ENCODE measurements around the gene JMJD1C. TPM values are rescaled to one million over a fixed set of nuclear protein-coding genes. Genes with fewer than 3 reads are reported as not detected.
A peak's percentile ranks its signal among the peaks of the same experiment; 100 is the strongest.

JMJD1C gene
- total RNA-seq, 2 experiments from 2014 or later = 42.6 to 47.3 TPM

GRCh38 chr10:63257778-63258177 lies 208.0 kb downstream of the JMJD1C start:
- ChIA-PET POLR2A (no interaction called here), CTCF (interaction anchor here (0.7 to 1.2 kb wide), 4 partner anchors 9 to 228 kb away, joined by 3 to 4 read pairs (median 3); no protein-coding TSS in a partner anchor)
- Mint-ChIP-seq H3K9me3 (no peaks in the 10 kb centered on the region), H3K36me3 (peaks cover 30% of the 10 kb centered on the region), H3K27me3 (no peaks in the 10 kb centered on the region), H3K4me1 (ENCODE audit: low read depth) (peaks cover 80% of the 10 kb centered on the region), H3K27ac (no peak overlapping the region), H3K4me3 (no peak overlapping the region)
- intact Hi-C loops (cut with micrococcal nuclease) = loop anchor here (2.0 kb wide), 1 partner anchor 17 kb away; no protein-coding TSS in a partner anchor
- DNase-seq = no peak

- ChIA-PET POLR2A (interaction anchor here (2.0 to 2.1 kb wide), 2 partner anchors 9 to 11 kb away, joined by 6 to 7 read pairs; no protein-coding TSS in a partner anchor), CTCF (interaction anchor here (0.6 to 2.0 kb wide), 4 partner anchors 39 to 462 kb away, joined by 3 to 4 read pairs (median 4); no protein-coding TSS in a partner anchor)
- intact Hi-C loops (cut with micrococcal nuclease) = no loop called here
- Mint-ChIP-seq H3K4me3 (no peak overlapping the region), H3K4me1 (ENCODE audit: low read depth) (peaks cover 79% of the 10 kb centered on the region), H3K36me3 (peaks cover 25% of the 10 kb centered on the region), H3K27me3 (no peaks in the 10 kb centered on the region), H3K9me3 (no peaks in the 10 kb centered on the region), H3K27ac (no peak overlapping the region)
- no peak for DNase-seq
These were observed 209.6 kb downstream of the JMJD1C start for GRCh38 chr10:63256009-63256773.

GRCh38 chr10:63255316-63255715 lies 210.5 kb downstream of the JMJD1C start:
- DNase-seq = no peak
- Mint-ChIP-seq H3K27me3 (no peaks in the 10 kb centered on the region), H3K27ac (no peak overlapping the region), H3K36me3 (peaks cover 25% of the 10 kb centered on the region), H3K9me3 (no peaks in the 10 kb centered on the region), H3K4me1 (ENCODE audit: low read depth) (peaks cover 74% of the 10 kb centered on the region), H3K4me3 (no peak overlapping the region)
- CTCF ChIA-PET = interaction anchor here (0.6 to 2.0 kb wide), 3 partner anchors 38 to 231 kb away, joined by 4 to 5 read pairs (median 4); no protein-coding TSS in a partner anchor
- intact Hi-C loops (cut with micrococcal nuclease) = no loop called here
- POLR2A ChIA-PET = interaction anchor here (1.7 to 2.1 kb wide), 3 partner anchors 10 to 14 kb away, joined by 5 to 7 read pairs (median 6); no protein-coding TSS in a partner anchor

- Mint-ChIP-seq H3K27me3 (no peaks in the 10 kb centered on the region), H3K27ac (no peak overlapping the region), H3K4me1 (ENCODE audit: low read depth) (peaks cover 51% of the 10 kb centered on the region), H3K36me3 (peaks cover 20% of the 10 kb centered on the region), H3K9me3 (no peaks in the 10 kb centered on the region), H3K4me3 (no peak overlapping the region)
- ChIA-PET CTCF (interaction anchor here (1.0 kb wide), 1 partner anchor 9 kb away, joined by 3 read pairs; no protein-coding TSS in a partner anchor), POLR2A (no interaction called here)
- DNase-seq = no peak
- intact Hi-C loops (cut with micrococcal nuclease) = no loop called here
These were observed 212.7 kb downstream of the JMJD1C start for GRCh38 chr10:63253040-63253439.

GRCh38 chr10:63252095-63252762 lies 213.5 kb downstream of the JMJD1C start:
- intact Hi-C loops (cut with micrococcal nuclease) = no loop called here
- H3K36me3 Mint-ChIP-seq = peaks cover 18% of the 10 kb centered on the region
- H3K27me3 Mint-ChIP-seq = no peaks in the 10 kb centered on the region
- no peak overlapping the region for H3K4me3 Mint-ChIP-seq
- DNase-seq = no peak
- peaks cover 47% of the 10 kb centered on the region for H3K4me1 Mint-ChIP-seq (ENCODE audit: low read depth)
- POLR2A ChIA-PET = no interaction called here
- CTCF ChIA-PET = interaction anchor here (1.0 kb wide), 1 partner anchor 10 kb away, joined by 3 read pairs; no protein-coding TSS in a partner anchor
- H3K27ac Mint-ChIP-seq = no peak overlapping the region
- H3K9me3 Mint-ChIP-seq = no peaks in the 10 kb centered on the region

- no peak for DNase-seq
- Mint-ChIP-seq H3K9me3 (peaks cover 11% of the 10 kb centered on the region), H3K4me3 (no peak overlapping the region), H3K27me3 (no peaks in the 10 kb centered on the region), H3K4me1 (ENCODE audit: low read depth) (peaks cover 46% of the 10 kb centered on the region), H3K36me3 (peaks cover 25% of the 10 kb centered on the region), H3K27ac (no peak overlapping the region)
- intact Hi-C loops (cut with micrococcal nuclease) = no loop called here
- POLR2A ChIA-PET = no interaction called here
- CTCF ChIA-PET = no interaction called here
These were observed 215.7 kb downstream of the JMJD1C start for GRCh38 chr10:63250032-63250431.

GRCh38 chr10:63247771-63248170 lies 218.0 kb downstream of the JMJD1C start:
- CTCF ChIA-PET = no interaction called here
- Mint-ChIP-seq H3K4me1 (ENCODE audit: low read depth) (peaks cover 47% of the 10 kb centered on the region), H3K27ac (no peak overlapping the region), H3K9me3 (peaks cover 11% of the 10 kb centered on the region), H3K27me3 (no peaks in the 10 kb centered on the region), H3K4me3 (no peak overlapping the region), H3K36me3 (peaks cover 23% of the 10 kb centered on the region)
- POLR2A ChIA-PET = no interaction called here
- DNase-seq = no peak
- intact Hi-C loops (cut with micrococcal nuclease) = no loop called here

GRCh38 chr10:63246356-63246755 lies 219.4 kb downstream of the JMJD1C start:
- peaks cover 48% of the 10 kb centered on the region for H3K4me1 Mint-ChIP-seq (ENCODE audit: low read depth)
- ChIA-PET CTCF (interaction anchor here (1.3 kb wide), 1 partner anchor 474 kb away, joined by 3 read pairs; no protein-coding TSS in a partner anchor), POLR2A (no interaction called here)
- H3K9me3 Mint-ChIP-seq = peaks cover 11% of the 10 kb centered on the region
- DNase-seq = no peak
- intact Hi-C loops (cut with micrococcal nuclease) = no loop called here
- H3K36me3 Mint-ChIP-seq = peaks cover 22% of the 10 kb centered on the region
- no peak overlapping the region for H3K27ac Mint-ChIP-seq
- H3K4me3 Mint-ChIP-seq = no peak overlapping the region
- H3K27me3 Mint-ChIP-seq = no peaks in the 10 kb centered on the region

GRCh38 chr10:63241841-63242281 lies 223.9 kb downstream of the JMJD1C start:
- H3K27ac Mint-ChIP-seq = peak overlapping the region; percentile 73
- H3K36me3 Mint-ChIP-seq = peaks cover 15% of the 10 kb centered on the region
- DNase-seq = no peak
- H3K27me3 Mint-ChIP-seq = no peaks in the 10 kb centered on the region
- peaks cover 11% of the 10 kb centered on the region for H3K9me3 Mint-ChIP-seq
- ChIA-PET POLR2A (interaction anchor here (0.6 to 1.7 kb wide), 2 partner anchors 27 to 203 kb away, joined by 4 to 7 read pairs; no protein-coding TSS in a partner anchor), CTCF (interaction anchor here (1.6 kb wide), 1 partner anchor 387 kb away, joined by 4 read pairs; no protein-coding TSS in a partner anchor)
- peak overlapping the region; percentile 24 for H3K4me3 Mint-ChIP-seq
- H3K4me1 Mint-ChIP-seq (ENCODE audit: low read depth) = peaks cover 74% of the 10 kb centered on the region
- intact Hi-C loops (cut with micrococcal nuclease) = loop anchor here (2.0 kb wide), 1 partner anchor 17 kb away; no protein-coding TSS in a partner anchor

GRCh38 chr10:63240807-63241206 lies 225.0 kb downstream of the JMJD1C start:
- Mint-ChIP-seq H3K4me3 (no peak overlapping the region), H3K9me3 (peaks cover 6% of the 10 kb centered on the region), H3K4me1 (ENCODE audit: low read depth) (peaks cover 72% of the 10 kb centered on the region), H3K36me3 (peaks cover 9% of the 10 kb centered on the region), H3K27me3 (no peaks in the 10 kb centered on the region), H3K27ac (peak overlapping the region; percentile 20)
- POLR2A ChIA-PET = interaction anchor here (1.7 kb wide), 1 partner anchor 28 kb away, joined by 7 read pairs; no protein-coding TSS in a partner anchor
- DNase-seq = no peak
- CTCF ChIA-PET = interaction anchor here (1.6 kb wide), 1 partner anchor 388 kb away, joined by 4 read pairs; no protein-coding TSS in a partner anchor
- intact Hi-C loops (cut with micrococcal nuclease) = loop anchor here (2.0 kb wide), 1 partner anchor 18 kb away; no protein-coding TSS in a partner anchor

GRCh38 chr10:63238501-63238900 lies 227.3 kb downstream of the JMJD1C start:
- ChIA-PET POLR2A (interaction anchor here (1.2 kb wide), 1 partner anchor 13 kb away, joined by 5 read pairs; no protein-coding TSS in a partner anchor), CTCF (no interaction called here)
- Mint-ChIP-seq H3K9me3 (no peaks in the 10 kb centered on the region), H3K36me3 (peaks cover 4% of the 10 kb centered on the region), H3K4me3 (no peak overlapping the region), H3K27me3 (no peaks in the 10 kb centered on the region), H3K27ac (no peak overlapping the region), H3K4me1 (ENCODE audit: low read depth) (peaks cover 65% of the 10 kb centered on the region)
- intact Hi-C loops (cut with micrococcal nuclease) = no loop called here
- DNase-seq = no peak

GRCh38 chr10:63237396-63237795 lies 228.4 kb downstream of the JMJD1C start:
- no peak for DNase-seq
- H3K36me3 Mint-ChIP-seq = peaks cover 4% of the 10 kb centered on the region
- intact Hi-C loops (cut with micrococcal nuclease) = no loop called here
- no peaks in the 10 kb centered on the region for H3K27me3 Mint-ChIP-seq
- CTCF ChIA-PET = no interaction called here
- no peaks in the 10 kb centered on the region for H3K9me3 Mint-ChIP-seq
- POLR2A ChIA-PET = interaction anchor here (1.2 to 1.7 kb wide), 2 partner anchors 12 to 30 kb away, joined by 5 to 8 read pairs; no protein-coding TSS in a partner anchor
- H3K4me3 Mint-ChIP-seq = no peak overlapping the region
- H3K4me1 Mint-ChIP-seq (ENCODE audit: low read depth) = peaks cover 64% of the 10 kb centered on the region
- H3K27ac Mint-ChIP-seq = peak overlapping the region; percentile 56
